CD1c-positive myeloid dendritic cell (primary cell): ENCODE results near the gene AGTPBP1.

Experiments used
- DNase-seq: peaks from one replicate; pipeline ENCODE4 v3.0.0-alpha.2; 2016; ENCODE audit errors: extremely low spot score

Gene AGTPBP1

DNA sequence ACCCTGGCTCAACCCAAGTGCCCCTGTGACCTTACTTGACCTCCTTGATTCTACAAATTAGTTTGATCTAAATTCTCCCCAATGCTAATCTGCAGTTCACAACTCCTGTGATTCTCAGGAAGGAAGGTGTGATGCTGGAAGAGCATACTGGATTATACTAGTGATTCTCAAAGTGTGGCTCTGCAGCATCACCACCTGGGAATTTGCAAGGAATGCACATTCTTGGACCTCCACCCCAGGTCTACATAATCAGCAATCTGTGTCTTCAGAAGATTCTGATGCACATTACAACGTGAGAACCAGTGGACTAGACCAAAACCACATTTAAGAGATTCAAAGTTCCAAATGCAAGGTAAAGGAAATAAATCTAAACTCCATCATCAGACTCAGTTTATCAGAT lies 198.6 kb downstream of the AGTPBP1 start:
- no peak for DNase-seq

GRCh38 chr9:85541876-85542275 lies 199.9 kb downstream of the AGTPBP1 start:
- DNase-seq: no peak

DNA sequence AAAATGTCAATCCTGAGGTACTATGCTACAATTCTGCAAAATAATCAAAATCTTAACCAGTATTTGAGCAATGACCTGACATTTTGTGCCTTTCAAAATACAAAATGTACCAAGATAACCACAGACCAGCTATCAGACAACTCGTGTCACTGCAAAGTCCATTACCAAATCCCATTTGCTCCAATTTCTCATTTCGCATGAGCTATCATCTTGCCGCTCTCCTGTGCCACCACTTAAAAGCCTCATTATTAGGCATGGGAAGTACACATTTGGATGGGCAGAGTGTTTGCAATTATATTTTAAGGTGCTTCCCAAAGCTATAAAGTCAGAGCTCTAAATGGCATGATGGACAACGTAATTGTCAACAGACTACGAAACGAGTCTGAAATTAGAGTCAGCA lies 205.2 kb downstream of the AGTPBP1 start:
- DNase-seq: no peak

GRCh38 chr9:85536076-85536475 lies 205.7 kb downstream of the AGTPBP1 start:
- DNase-seq: no peak

DNA sequence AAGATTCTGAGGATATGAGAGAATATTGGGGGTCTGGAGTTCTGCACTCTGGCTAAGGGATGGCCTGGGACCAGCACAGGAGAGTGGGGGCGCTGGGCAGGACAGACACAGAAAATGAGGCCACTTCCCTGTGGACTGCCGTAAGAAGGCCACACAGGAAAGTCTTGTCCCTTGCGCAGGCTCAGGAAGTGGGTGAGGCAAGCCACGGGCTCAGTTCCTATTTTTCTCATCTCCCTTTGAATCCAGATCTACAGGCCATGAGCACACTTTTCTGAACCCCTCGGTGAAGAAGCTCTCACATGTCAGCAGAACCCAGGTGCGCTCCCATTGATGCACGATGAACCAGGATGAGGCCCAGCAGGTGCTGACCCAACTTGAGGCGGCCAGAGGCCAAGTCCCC lies 207.4 kb downstream of the AGTPBP1 start:
- peak; percentile 38 for DNase-seq

- no peak for DNase-seq
Measured at GRCh38 chr9:85533538-85533937, 208.2 kb downstream of the AGTPBP1 start.

GRCh38 chr9:85530721-85531120 lies 211.0 kb downstream of the AGTPBP1 start:
- DNase-seq: no peak

GRCh38 chr9:85528607-85529006 lies 213.1 kb downstream of the AGTPBP1 start:
- no peak for DNase-seq

GRCh38 chr9:85528142-85528541 lies 213.6 kb downstream of the AGTPBP1 start:
- no peak for DNase-seq

GRCh38 chr9:85527331-85528020 lies 214.3 kb downstream of the AGTPBP1 start:
- DNase-seq: no peak

DNA sequence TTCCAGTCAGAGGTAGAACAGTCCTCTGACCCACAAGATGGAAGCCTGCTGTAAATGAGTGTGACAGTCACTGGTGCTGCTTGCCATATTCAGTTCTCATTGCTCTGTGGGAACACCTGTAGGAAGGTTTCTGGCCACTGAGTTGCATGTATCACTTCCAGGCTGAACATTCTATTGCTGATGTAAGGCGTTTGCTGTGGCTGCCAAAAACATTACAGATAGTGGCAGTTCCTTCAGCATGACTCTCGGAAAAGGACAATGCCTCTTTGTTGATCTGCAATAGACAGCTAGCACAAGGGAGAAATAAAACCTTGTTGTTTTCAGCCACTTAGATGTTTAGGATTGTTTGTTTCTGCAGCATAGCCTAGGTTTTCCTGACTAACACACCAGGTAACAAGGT lies 217.2 kb downstream of the AGTPBP1 start:
- DNase-seq: no peak

DNA sequence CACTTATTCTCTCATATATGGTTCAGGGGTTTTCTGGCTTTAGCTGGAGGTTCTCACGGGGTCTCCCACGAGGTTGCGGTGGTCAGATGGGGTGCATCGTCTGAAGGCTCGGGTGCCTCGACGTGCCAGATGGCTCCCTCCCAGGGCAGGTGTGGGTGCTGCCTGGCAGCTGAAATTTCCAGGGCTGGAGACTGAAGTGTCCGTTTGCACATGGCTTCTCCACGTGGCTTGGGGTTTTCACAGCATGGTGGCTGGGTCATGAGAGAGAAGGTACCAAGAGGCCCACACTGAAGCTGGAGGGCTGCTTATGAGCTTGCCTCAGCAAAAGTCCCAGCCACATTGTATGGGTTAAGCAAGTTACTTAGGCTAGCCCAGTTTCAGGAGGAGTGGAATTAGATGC lies 218.6 kb downstream of the AGTPBP1 start:
- DNase-seq: no peak

GRCh38 chr9:85522459-85523092 lies 219.2 kb downstream of the AGTPBP1 start:
- peak; percentile 42 for DNase-seq

- no peak for DNase-seq
Measured at GRCh38 chr9:85521371-85522197, 220.2 kb downstream of the AGTPBP1 start.

DNA sequence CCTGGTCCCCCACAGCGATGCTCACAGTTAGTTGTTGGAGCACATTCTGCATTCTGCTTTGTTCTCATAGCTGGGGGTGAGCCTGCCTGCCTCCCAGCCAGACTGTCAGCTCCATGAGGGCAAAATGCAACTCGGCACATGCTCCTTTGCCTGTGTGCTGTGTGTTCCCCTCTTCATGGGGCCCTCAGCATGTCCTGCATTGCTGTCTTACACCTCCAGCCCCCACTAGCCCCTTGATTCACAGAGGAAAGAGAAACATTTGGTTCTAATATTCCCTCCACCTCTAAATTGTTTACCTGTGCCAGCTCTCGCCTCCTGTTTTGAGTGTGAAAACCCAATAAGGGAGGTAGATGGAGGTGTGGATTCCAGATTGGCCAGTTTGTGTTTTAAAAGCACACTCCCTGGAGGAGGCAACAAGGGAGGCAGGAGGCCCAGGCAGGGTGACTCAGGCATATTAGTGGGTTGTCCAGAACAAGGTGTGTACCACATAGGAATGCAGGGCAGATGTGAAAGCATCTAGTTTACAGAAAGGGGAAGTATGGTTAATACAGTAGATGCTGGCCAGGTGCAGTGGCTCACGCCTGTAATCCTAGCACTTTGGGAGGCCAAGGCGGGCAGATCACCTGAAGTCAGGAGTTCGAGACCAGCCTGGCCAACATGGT lies 224.6 kb downstream of the AGTPBP1 start:
- DNase-seq: no peak

- DNase-seq: no peak
Measured at GRCh38 chr9:85516455-85516854, 225.3 kb downstream of the AGTPBP1 start.

GRCh38 chr9:85515021-85515420 lies 226.7 kb downstream of the AGTPBP1 start:
- DNase-seq: no peak

- DNase-seq: no peak
Measured at GRCh38 chr9:85514256-85514655, 227.5 kb downstream of the AGTPBP1 start.

GRCh38 chr9:85511746-85512145 lies 230.0 kb downstream of the AGTPBP1 start:
- no peak for DNase-seq

GRCh38 chr9:85510830-85511504 lies 230.8 kb downstream of the AGTPBP1 start:
- DNase-seq: no peak

- no peak for DNase-seq
Measured at GRCh38 chr9:85508616-85509015, 233.1 kb downstream of the AGTPBP1 start.

DNA sequence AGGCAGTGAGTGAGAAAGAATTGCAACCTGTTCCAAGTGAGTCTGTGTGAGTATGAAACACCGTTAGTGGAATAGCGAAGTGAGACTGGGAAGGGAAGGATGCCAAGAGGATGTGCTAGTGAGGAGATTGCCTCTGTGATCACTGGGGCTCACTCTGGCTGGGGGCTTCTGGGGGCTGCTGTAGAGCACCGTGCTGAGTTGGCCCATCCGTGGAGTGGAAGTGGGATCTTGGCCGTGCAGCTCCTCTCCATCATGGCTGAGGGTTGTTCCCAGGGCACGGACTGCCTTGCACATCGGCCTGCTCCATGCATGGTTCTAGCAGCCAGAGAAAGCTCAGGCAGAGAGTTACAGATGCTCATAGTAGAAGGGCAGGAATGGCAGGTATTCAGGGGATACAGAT lies 236.1 kb downstream of the AGTPBP1 start:
- DNase-seq: no peak
